LNCAP (cell line): ENCODE measurements around the gene LRRC57.

Source experiments
- CTCF ChIP-seq: fragments of 450-650 bp; IDR thresholded peaks from 2 replicates; pipeline ENCODE4 v1.5.1; 2017; ENCODE audit warnings: mild to moderate bottlenecking

LRRC57 gene

GRCh38 chr15:42503825-42504224 lies 44.8 kb downstream of the LRRC57 start:
- no peak for TF ChIP-seq CTCF

- no peak for TF ChIP-seq CTCF
These were observed 46.1 kb downstream of the LRRC57 start for GRCh38 chr15:42502477-42502876.

GRCh38 chr15:42499858-42500609 lies 48.6 kb downstream of the LRRC57 start:
- no peak for TF ChIP-seq CTCF

- TF ChIP-seq CTCF, result no peak
These were observed 50.2 kb downstream of the LRRC57 start for GRCh38 chr15:42498212-42499068.

GRCh38 chr15:42495361-42496212 lies 53.0 kb downstream of the LRRC57 start, which contains the start of gene SNAP23:
Gene SNAP23 (plus strand): TSS chr15:42495634. CDS start chr15:42511847, 16,213 bp downstream.
- TF ChIP-seq CTCF, result no peak

- no peak for TF ChIP-seq CTCF
These were observed 53.6 kb downstream of the LRRC57 start for GRCh38 chr15:42494998-42495360.

- TF ChIP-seq CTCF, result no peak
These were observed 54.9 kb downstream of the LRRC57 start for GRCh38 chr15:42493679-42494078.
